ENCODE data around the gene ARHGAP19.

GRCh38 chr10:97333351-97333600 lies 40.8 kb upstream of the ARHGAP19 start:
- TF ChIP-seq ZNF384 (IDR thresholded peaks at IDR 0.05) (no peak), PKNOX1 (IDR thresholded peaks at IDR 0.05) (no peak), FOXM1 (IDR thresholded peaks at IDR 0.05; ENCODE audit: borderline replicate concordance) (no peak), FOXA1 (IDR thresholded peaks at IDR 0.05) (no peak), FOXK2 (IDR thresholded peaks at IDR 0.05) (no peak), SP1 (IDR thresholded peaks at IDR 0.05) (no peak), NFRKB (IDR thresholded peaks at IDR 0.05) (no peak), ELF4 (IDR thresholded peaks at IDR 0.05) (no peak), TARDBP (IDR thresholded peaks at IDR 0.05) (no peak), SUZ12 (IDR thresholded peaks at IDR 0.05) (no peak), CTBP1 (IDR thresholded peaks at IDR 0.05; ENCODE audit: borderline replicate concordance) (no peak), BHLHE40 (IDR thresholded peaks at IDR 0.05; ENCODE audit: borderline replicate concordance) (no peak)
